Measurements from ENCODE around the gene PAN2.

GRCh38 chr12:56286044-56286830 is 47.6 kb downstream of the PAN2 start:
- TF ChIP-seq YY1 (IDR thresholded peaks at IDR 0.05; ENCODE audit: insufficient read depth, insufficient read length) (no peak), SUZ12 (IDR thresholded peaks at IDR 0.05; ENCODE audit: extremely low read depth, insufficient read depth, insufficient read length) (no peak), ZNF274 (IDR thresholded peaks at IDR 0.05; ENCODE audit: low read depth, low read length) (no peak)

Data from NT2/D1 (cell line).